ENCODE data around the gene FBXO22. TPM values are rescaled to one million over a fixed set of nuclear protein-coding genes. Genes with fewer than 3 reads are reported as not detected.

Gene FBXO22
- total RNA-seq, 1 donor from 2014 or later, result 31.6 TPM

- peaks cover 1% of the 10 kb centered on the region for H3K27me3 Mint-ChIP-seq (ENCODE audit: unreplicated experiment)
- DNase-seq (ENCODE audit: low spot score), result no peak
- no peaks in the 10 kb centered on the region for H3K36me3 Mint-ChIP-seq (ENCODE audit: low read depth, unreplicated experiment)
- H3K9me3 Mint-ChIP-seq (ENCODE audit: unreplicated experiment), result no peaks in the 10 kb centered on the region
- peaks cover 5% of the 10 kb centered on the region for H3K4me1 Mint-ChIP-seq (ENCODE audit: unreplicated experiment)
- no peak overlapping the region for H3K4me3 Mint-ChIP-seq (ENCODE audit: unreplicated experiment)
- TF ChIP-seq CTCF (IDR thresholded peaks at IDR 0.05; ENCODE audit: unreplicated experiment), result no peak
- H3K27ac Mint-ChIP-seq (ENCODE audit: unreplicated experiment), result no peak overlapping the region
Measured at GRCh38 chr15:75985971-75986370, 82.3 kb downstream of the FBXO22 start.

- no peak overlapping the region for H3K27ac Mint-ChIP-seq (ENCODE audit: unreplicated experiment)
- no peak overlapping the region for H3K4me3 Mint-ChIP-seq (ENCODE audit: unreplicated experiment)
- H3K4me1 Mint-ChIP-seq (ENCODE audit: unreplicated experiment), result peaks cover 5% of the 10 kb centered on the region
- H3K36me3 Mint-ChIP-seq (ENCODE audit: low read depth, unreplicated experiment), result no peaks in the 10 kb centered on the region
- no peaks in the 10 kb centered on the region for H3K9me3 Mint-ChIP-seq (ENCODE audit: unreplicated experiment)
- no peak for DNase-seq (ENCODE audit: low spot score)
- H3K27me3 Mint-ChIP-seq (ENCODE audit: unreplicated experiment), result no peaks in the 10 kb centered on the region
- TF ChIP-seq CTCF (IDR thresholded peaks at IDR 0.05; ENCODE audit: unreplicated experiment), result no peak
Measured at GRCh38 chr15:75989045-75989444, 85.4 kb downstream of the FBXO22 start.

GRCh38 chr15:75989875-75990274, 86.2 kb downstream of the FBXO22 start:
- peaks cover 5% of the 10 kb centered on the region for H3K4me1 Mint-ChIP-seq (ENCODE audit: unreplicated experiment)
- no peak overlapping the region for H3K4me3 Mint-ChIP-seq (ENCODE audit: unreplicated experiment)

More at GRCh38 chr15:75989875-75990274, 86.2 kb downstream of the FBXO22 start:
- Mint-ChIP-seq H3K27ac (ENCODE audit: unreplicated experiment) (no peak overlapping the region), H3K27me3 (ENCODE audit: unreplicated experiment) (no peaks in the 10 kb centered on the region), H3K36me3 (ENCODE audit: low read depth, unreplicated experiment) (no peaks in the 10 kb centered on the region), H3K9me3 (ENCODE audit: unreplicated experiment) (no peaks in the 10 kb centered on the region)
- TF ChIP-seq CTCF (IDR thresholded peaks at IDR 0.05; ENCODE audit: unreplicated experiment), result no peak
- no peak for DNase-seq (ENCODE audit: low spot score)

Other genes starting within 250 kb of the FBXO22 start
- 0.18 TPM for gene CSPG4, start 191.0 kb upstream of the FBXO22 start, total RNA-seq (ENCODE audit: unreplicated experiment)
- gene UBE2Q2, start 60.4 kb upstream of the FBXO22 start, total RNA-seq (ENCODE audit: unreplicated experiment), result 28.9 TPM
- 2.7 TPM for gene NRG4, start 108.5 kb downstream of the FBXO22 start, total RNA-seq (ENCODE audit: unreplicated experiment)
- gene TMEM266, start 156.1 kb downstream of the FBXO22 start, total RNA-seq (ENCODE audit: unreplicated experiment), result 8.1 TPM

All from endothelial cell (in vitro differentiated cells).